ENCODE measurements around the gene SCNN1B.

Gene SCNN1B

GRCh38 chr16:23290189-23291062 lies 11.7 kb upstream of the SCNN1B start:
- no peak for TF ChIP-seq REST (IDR thresholded peaks at IDR 0.05; ENCODE audit: insufficient replicate concordance, low read depth)
- no peak for TF ChIP-seq POLR2AphosphoS5 (IDR thresholded peaks at IDR 0.05; ENCODE audit: low read depth)
- TF ChIP-seq SPI1 (IDR thresholded peaks at IDR 0.05; ENCODE audit: borderline replicate concordance, low read depth), result no peak
- TF ChIP-seq CTCF (IDR thresholded peaks at IDR 0.05; ENCODE audit: insufficient read depth, low read length), result no peak
- no peak for TF ChIP-seq GABPA (IDR thresholded peaks at IDR 0.05; ENCODE audit: low read depth)
- H3K4me3 ChIP-seq (replicated peaks; ENCODE audit: insufficient read depth, low read length), result no peak overlapping the region
- H3K27ac ChIP-seq (replicated peaks), result no peak overlapping the region
- no peaks in the 10 kb centered on the region for H3K27me3 ChIP-seq (ENCODE audit: insufficient read depth, poor library complexity, severe bottlenecking)
- no peak for DNase-seq (ENCODE audit: low read depth in 1 of 2, low spot score in 1 of 2)

- H3K4me3 ChIP-seq (replicated peaks; ENCODE audit: insufficient read depth, low read length), result no peak overlapping the region
Observed at GRCh38 chr16:23293016-23293415, 9.1 kb upstream of the SCNN1B start.

More at GRCh38 chr16:23293016-23293415, 9.1 kb upstream of the SCNN1B start:
- H3K27me3 ChIP-seq (ENCODE audit: insufficient read depth, poor library complexity, severe bottlenecking), result no peaks in the 10 kb centered on the region
- TF ChIP-seq REST (IDR thresholded peaks at IDR 0.05; ENCODE audit: insufficient replicate concordance, low read depth) (no peak), SPI1 (IDR thresholded peaks at IDR 0.05; ENCODE audit: borderline replicate concordance, low read depth) (no peak), CTCF (IDR thresholded peaks at IDR 0.05; ENCODE audit: insufficient read depth, low read length) (no peak), GABPA (IDR thresholded peaks at IDR 0.05; ENCODE audit: low read depth) (no peak), POLR2AphosphoS5 (IDR thresholded peaks at IDR 0.05; ENCODE audit: low read depth) (no peak)
- H3K27ac ChIP-seq (replicated peaks), result no peak overlapping the region
- no peak for DNase-seq (ENCODE audit: low read depth in 1 of 2, low spot score in 1 of 2)
